ENCODE results near the gene TXNDC15.

- TF ChIP-seq ARNTL (CRISPR knock-in tag; IDR thresholded peaks at IDR 0.05; ENCODE audit: borderline replicate concordance, low read depth): no peak
- TF ChIP-seq, protein P1, sequence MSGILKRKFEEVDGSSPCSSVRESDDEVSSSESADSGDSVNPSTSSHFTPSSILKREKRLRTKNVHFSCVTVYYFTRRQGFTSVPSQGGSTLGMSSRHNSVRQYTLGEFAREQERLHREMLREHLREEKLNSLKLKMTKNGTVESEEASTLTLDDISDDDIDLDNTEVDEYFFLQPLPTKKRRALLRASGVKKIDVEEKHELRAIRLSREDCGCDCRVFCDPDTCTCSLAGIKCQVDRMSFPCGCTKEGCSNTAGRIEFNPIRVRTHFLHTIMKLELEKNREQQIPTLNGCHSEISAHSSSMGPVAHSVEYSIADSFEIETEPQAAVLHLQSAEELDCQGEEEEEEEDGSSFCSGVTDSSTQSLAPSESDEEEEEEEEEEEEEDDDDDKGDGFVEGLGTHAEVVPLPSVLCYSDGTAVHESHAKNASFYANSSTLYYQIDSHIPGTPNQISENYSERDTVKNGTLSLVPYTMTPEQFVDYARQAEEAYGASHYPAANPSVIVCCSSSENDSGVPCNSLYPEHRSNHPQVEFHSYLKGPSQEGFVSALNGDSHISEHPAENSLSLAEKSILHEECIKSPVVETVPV (CRISPR knock-in tag; IDR thresholded peaks at IDR 0.05): no peak
These were observed 63.9 kb downstream of the TXNDC15 start for GRCh38 chr5:134938030-134938429.
